Measurements from ENCODE around the gene REV1.

DNA sequence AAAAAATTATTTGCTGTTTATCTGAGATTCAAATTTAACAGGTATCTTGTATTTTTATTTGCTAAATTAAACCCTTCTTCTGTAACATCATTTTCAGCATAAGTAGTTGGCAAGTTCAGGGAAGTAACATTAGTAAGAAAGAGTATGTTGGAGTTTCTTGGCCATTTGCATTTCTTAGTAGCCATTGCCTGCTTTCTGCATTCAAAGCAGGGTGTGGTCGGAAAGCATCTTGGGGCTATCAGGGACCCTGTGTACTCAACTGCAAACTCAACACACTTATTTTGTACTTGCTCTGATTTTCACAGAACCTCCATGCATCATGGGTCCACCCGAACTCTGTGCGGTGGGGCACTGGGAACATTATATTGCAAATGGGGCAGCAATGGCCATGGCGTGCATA, 30.4 kb upstream of the REV1 start:
- TF ChIP-seq, protein P1, sequence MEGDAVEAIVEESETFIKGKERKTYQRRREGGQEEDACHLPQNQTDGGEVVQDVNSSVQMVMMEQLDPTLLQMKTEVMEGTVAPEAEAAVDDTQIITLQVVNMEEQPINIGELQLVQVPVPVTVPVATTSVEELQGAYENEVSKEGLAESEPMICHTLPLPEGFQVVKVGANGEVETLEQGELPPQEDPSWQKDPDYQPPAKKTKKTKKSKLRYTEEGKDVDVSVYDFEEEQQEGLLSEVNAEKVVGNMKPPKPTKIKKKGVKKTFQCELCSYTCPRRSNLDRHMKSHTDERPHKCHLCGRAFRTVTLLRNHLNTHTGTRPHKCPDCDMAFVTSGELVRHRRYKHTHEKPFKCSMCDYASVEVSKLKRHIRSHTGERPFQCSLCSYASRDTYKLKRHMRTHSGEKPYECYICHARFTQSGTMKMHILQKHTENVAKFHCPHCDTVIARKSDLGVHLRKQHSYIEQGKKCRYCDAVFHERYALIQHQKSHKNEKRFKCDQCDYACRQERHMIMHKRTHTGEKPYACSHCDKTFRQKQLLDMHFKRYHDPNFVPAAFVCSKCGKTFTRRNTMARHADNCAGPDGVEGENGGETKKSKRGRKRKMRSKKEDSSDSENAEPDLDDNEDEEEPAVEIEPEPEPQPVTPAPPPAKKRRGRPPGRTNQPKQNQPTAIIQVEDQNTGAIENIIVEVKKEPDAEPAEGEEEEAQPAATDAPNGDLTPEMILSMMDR (IDR thresholded peaks at IDR 0.05): no peak
- no peak for TF ChIP-seq POLR2A (IDR thresholded peaks at IDR 0.05)
